Myocyte (in vitro differentiated cells): ENCODE results near the gene FMN2. TPM values are rescaled to one million over a fixed set of nuclear protein-coding genes. Genes with fewer than 3 reads are reported as not detected.
A peak's percentile ranks its signal among the peaks of the same experiment; 100 is the strongest.
"Not testable (repeated sequence)": the region's sequence is repeated elsewhere in the genome, so short reads cannot be mapped to it uniquely, and the experiment has no call there.

ENCODE experiments used
- DNase-seq: peaks from one replicate; pipeline ENCODE4 v3.0.0-alpha.2; 2012; ENCODE audit warnings: low read depth
- total RNA-seq: library from RNA; depleted of rRNA; stranded (reverse); fragments of >200 nt; gene quantifications from 2 replicates; pipeline ENCODE4 v1.2.3, GENCODE V29; 2014

Gene FMN2
- total RNA-seq, 1 donor from 2014 or later = 2.4 TPM

DNA sequence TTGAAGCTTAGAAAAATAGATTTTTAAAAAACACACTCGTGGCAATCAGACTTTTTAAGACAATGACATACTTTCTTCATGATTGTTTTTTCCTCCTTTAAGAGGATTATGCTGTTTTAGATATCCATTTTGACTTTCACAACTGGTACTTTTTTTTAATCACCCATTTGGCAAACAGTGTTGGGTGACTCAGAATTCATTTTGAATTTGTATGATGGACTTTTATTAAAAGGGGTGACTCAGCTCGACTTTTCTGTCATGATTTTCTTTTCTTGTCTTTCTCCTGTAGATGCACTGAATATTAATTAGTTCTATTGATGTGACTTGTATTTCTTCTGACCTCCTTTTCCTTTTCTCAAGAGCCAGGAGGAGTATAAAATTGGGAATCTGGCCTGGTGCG, 44.7 kb downstream of the FMN2 start:
- no peak for DNase-seq

DNA sequence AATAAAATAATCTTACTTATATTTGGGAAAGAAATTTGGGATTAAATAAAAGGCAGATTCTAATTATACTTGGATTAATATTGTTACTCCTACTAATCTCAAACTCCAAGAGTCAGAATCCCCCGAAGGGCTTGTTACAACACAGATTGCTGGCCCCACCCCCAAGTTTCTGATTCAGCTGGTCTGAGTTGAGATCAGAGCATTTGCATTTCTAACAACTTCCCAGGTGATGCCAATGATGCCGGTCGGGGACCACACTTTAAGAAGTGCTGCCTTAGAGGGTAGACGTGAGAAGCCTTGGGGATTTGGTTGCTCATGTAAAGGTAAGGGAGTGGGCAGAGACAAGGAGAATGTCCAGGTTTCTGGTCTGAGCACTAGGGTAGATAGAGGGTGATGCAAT, 47.2 kb downstream of the FMN2 start:
- DNase-seq = no peak

- no peak for DNase-seq
These were observed 47.8 kb downstream of the FMN2 start for GRCh38 chr1:240139511-240139910.

DNA sequence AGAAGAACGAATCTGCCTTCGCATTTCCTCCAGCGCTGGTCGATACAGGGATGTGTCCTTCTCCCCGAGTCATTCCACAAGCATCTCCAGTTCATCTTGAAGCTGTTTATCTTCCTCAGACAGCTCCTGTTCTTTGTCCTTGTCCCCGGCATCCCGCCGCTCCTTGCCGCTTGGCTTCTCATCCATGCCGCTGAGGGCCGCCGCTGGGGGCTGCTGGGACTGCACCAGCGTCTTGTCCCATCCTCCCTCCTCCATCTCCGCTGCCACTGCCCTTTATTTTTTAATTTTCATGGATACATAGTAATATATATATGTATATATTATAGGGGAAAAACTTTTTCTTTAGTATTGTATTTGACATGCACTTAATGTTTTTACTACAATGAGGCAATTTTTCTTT, 53.4 kb downstream of the FMN2 start:
- no peak for DNase-seq

GRCh38 chr1:240148333-240148732, 56.6 kb downstream of the FMN2 start:
- no peak for DNase-seq

DNA sequence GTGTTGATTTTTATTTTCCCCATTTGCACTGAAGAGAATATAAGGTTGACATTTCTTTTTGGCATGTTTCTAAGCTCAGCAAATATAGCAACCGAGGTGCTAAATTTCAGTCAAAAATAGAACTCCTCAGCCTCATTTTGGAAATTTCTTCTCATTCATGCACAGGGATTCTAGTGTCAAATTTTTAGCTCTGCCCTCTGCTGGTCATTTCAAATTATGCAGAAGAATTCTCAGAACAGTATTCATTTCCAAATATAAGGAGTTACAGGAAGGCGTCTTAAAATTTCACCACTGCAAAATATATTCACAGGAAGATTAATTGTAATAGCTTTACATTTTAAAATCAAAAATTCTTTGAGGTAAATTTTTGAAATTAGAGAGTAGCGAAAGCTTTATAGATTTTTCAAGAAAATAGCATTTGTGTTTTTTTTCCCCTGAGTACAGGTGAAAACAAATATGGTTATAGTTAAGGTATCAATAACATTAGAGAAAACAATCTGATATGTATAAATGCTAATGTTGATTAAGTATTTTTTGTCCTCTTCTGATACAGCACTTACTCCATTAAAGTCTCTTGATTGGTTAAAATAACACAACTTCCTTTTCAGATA, 57.9 kb downstream of the FMN2 start:
- DNase-seq = peak; percentile 79

GRCh38 chr1:240151136-240151735, 59.6 kb downstream of the FMN2 start:
- peak; percentile 19 for DNase-seq

GRCh38 chr1:240152611-240153297, 61.1 kb downstream of the FMN2 start:
- peak; percentile 15 for DNase-seq

GRCh38 chr1:240155605-240156004, 63.9 kb downstream of the FMN2 start:
- DNase-seq = no peak

- DNase-seq = no peak
These were observed 73.1 kb downstream of the FMN2 start for GRCh38 chr1:240164742-240165141.

GRCh38 chr1:240169188-240169587, 77.5 kb downstream of the FMN2 start:
- DNase-seq = peak; percentile 45

DNA sequence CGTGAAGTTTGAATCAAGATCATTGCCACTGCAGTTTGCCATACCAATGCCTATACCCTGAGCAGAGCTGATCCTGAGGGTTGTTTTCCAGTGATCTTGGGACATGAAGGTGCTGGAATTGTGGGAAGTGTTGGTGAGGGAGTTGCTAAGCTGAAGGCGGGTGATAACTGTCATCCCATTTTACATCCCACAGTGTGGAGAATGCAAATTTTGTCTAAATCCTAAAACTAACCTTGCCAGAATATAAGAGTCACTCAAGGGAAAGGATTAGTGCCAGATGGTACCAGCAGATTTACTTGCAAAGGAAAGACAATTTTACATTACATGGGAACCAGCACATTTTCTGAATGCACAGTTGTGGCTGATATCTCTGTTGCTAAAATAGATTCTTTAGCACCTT, 78.6 kb downstream of the FMN2 start:
- no peak for DNase-seq

GRCh38 chr1:240170806-240171205, 79.1 kb downstream of the FMN2 start:
- peak; percentile 68 for DNase-seq

GRCh38 chr1:240171907-240172306, 80.2 kb downstream of the FMN2 start:
- DNase-seq = no peak

DNA sequence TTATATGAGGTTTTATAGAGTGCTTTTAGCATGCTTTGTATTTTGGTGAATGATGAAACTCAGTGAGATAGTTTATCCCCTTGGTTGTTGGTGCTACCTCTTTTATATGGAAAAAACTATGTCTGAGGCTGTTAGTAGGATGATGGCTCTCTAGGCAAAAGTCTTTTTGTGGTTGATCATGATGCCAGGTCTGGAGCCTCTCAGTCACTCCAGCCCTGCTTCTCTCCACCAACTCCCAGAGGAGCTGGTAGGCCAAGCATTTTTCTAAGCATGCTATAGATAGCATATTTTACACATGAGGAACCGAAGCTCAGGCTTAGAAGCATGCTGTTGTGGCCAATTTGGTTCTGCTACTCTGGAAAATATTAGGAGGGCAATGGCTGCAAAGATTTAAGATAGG, 82.2 kb downstream of the FMN2 start:
- DNase-seq = peak; percentile 20

DNA sequence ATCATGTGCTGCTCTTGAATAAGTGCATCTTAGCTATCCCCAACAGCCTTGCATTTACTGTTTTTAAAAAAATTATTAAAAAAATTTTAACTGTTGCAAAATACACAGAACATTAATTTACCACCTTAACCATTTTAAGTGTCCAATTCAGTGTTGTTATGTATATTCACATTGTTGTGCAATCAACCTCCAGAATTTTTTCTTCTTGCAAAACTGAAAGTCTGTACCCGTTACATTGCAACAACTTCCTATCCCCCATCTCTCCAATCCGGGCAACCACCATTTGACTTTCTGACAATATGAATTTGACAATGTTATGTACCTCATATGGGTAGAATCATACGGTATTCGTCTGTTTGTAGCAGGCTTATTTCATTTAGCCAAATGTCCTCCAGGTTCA, 83.1 kb downstream of the FMN2 start:
- DNase-seq = no peak

GRCh38 chr1:240178366-240178765, 86.7 kb downstream of the FMN2 start:
- peak; percentile 22 for DNase-seq

- DNase-seq = not testable (repeated sequence)
These were observed 93.0 kb downstream of the FMN2 start for GRCh38 chr1:240184682-240185081.

DNA sequence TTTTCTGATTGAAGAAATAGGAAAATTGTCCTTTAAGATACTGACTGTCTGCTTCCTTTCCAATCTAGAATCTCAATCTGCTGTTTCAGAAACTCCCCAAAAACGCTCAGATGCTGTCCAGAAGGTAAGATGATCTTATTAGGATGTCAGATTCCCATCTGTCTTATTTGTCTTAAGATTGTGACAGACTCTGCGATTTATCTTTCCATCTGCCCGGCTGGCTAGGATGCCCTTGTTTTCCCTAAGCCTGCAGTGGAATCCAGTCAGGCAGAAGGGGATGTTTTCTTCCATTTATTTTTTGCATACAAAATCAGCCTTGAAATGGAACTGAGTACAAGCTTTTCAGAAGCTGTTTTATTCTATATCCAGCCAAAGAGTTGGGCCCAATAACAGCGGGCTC, 96.5 kb downstream of the FMN2 start:
- no peak for DNase-seq

DNA sequence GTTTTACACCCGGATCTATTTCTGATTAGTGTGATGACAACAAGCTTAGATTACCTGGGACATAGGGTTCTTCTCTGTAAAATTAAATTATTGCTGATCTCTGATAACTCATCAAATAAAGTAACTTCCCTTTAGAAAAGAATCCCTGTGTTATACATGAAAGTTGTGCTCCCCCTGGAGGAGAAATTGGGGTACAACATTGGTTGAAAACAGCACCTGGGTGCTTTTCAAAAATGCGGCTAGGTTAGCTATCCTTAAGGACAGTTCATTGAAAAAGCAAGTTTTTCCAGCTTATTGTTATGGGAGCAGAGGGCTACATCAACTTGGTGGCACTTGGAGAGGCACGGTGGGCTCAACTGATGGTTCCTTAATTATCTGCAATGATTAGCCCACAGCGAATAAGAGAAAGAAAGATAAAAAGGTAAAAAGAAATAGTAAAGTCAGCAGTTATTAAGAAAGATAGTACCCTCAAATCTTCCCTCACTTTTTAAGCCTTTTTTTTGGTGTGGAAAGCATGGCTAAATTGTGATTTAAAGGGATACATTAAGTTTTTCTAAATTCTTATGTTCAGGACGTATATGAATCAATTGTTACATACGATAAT, 97.8 kb downstream of the FMN2 start:
- peak; percentile 68 for DNase-seq

GRCh38 chr1:240190881-240191401, 99.3 kb downstream of the FMN2 start:
- peak; percentile 98 for DNase-seq

GRCh38 chr1:240192851-240193250, 101.2 kb downstream of the FMN2 start:
- no peak for DNase-seq
